ENCODE results near the gene PCNT. TPM values are rescaled to one million over a fixed set of nuclear protein-coding genes. Genes with fewer than 3 reads are reported as not detected.

The PCNT gene
- total and polyA plus RNA-seq, 2 of the 8 experiments (the other 6 are each of a cell fraction or from before 2014, with no cell fraction given) = 9.9 to 45.1 TPM

- no peak overlapping the region for H3K56ac ChIP-seq (replicated peaks; ENCODE audit: insufficient read length, low read depth, low read length)
- H3K23ac ChIP-seq (ENCODE audit: insufficient read length) = no peak overlapping the region
- no peak overlapping the region for H2BK12ac ChIP-seq (ENCODE audit: low read depth, low read length)
- no peak overlapping the region for H3K4me2 ChIP-seq (ENCODE audit: insufficient read depth in 1 of 2, low read depth in 2 of 2, low read length in 2 of 2)
- no peak overlapping the region for H2BK20ac ChIP-seq (ENCODE audit: low read length)
- no peak overlapping the region for H3K27ac ChIP-seq (ENCODE audit: low read depth, low read length)
- H3K23me2 ChIP-seq (ENCODE audit: low read depth, low read length) = peaks cover 3% of the 10 kb centered on the region; the same call in 1 of the 2 replicates
- peaks cover 3 to 24% (median 13%) of the 10 kb centered on the region in 4 experiments; a peak in 7 of 8 replicates for H3K36me3 ChIP-seq (ENCODE audit: control insufficient read depth in 2 of 4, insufficient read depth in 4 of 4, low read length in 3 of 4)
- TF ChIP-seq E2F6 (IDR thresholded peaks at IDR 0.05) (peak; percentile 63; the same call in 1 of the 2 replicates), MAX (IDR thresholded peaks at IDR 0.05) (peak; percentile 46; the same call in 1 of the 2 replicates), CTBP2 (IDR thresholded peaks at IDR 0.05; ENCODE audit: borderline replicate concordance, insufficient read depth, insufficient read length, low read length) (no peak)
- no peak overlapping the region for H2BK15ac ChIP-seq (ENCODE audit: low read length)
- no peak overlapping the region for H4K8ac ChIP-seq (ENCODE audit: extremely low read depth, insufficient read depth, low read length)
- DNase-seq (ENCODE audit: low read depth in 1 of 2, low spot score in 2 of 2) (peak in 1 of 2 experiments; percentile 51), FAIRE-seq (no peak)
- no peak overlapping the region for H3K18ac ChIP-seq (ENCODE audit: extremely low read depth, low read length)
- H4K5ac ChIP-seq (ENCODE audit: insufficient read length, low read depth, low read length) = no peak overlapping the region
- peaks cover 2 to 12% (median 8%) of the 10 kb centered on the region in 4 experiments; a peak in 6 of 7 replicates for H3K4me1 ChIP-seq (replicated peaks in 1 of 4; ENCODE audit: control insufficient read depth in 3 of 4, insufficient read depth in 4 of 4, low read length in 3 of 4)
- no peak overlapping the region for H2AFZ ChIP-seq (ENCODE audit: low read length)
- POLR2A ChIA-PET (ENCODE audit: partially characterized antibody) = interaction anchor here (0.6 to 3.7 kb wide), 13 partner anchors 8 to 147 kb away, joined by 3 to 22 read pairs (median 5); partner anchors contain the start of genes C21orf58, MCM3AP and YBEY
- H4K20me1 ChIP-seq (replicated peaks in 1 of 2; ENCODE audit: control insufficient read depth in 1 of 2, insufficient read depth in 2 of 2, low read length in 2 of 2) = peaks cover 0 to 2% of the 10 kb centered on the region in 2 experiments
- WGBS, 2 experiments (ENCODE audit: extremely low coverage in 1 of 2, insufficient coverage in 1 of 2, insufficient read length in 1 of 2, insufficient replicate concordance in 2 of 2, low coverage in 1 of 2, low lambda C conversion rate in 2 of 2, missing lambda C conversion rate in 1 of 2) = 83% methylated on average over 28 of the region's 29 CpGs; no CpG with 5 or more reads in 1 of the 2 experiments
- H3K79me2 ChIP-seq (ENCODE audit: control insufficient read depth in 1 of 2, insufficient read depth in 2 of 2, low read length in 2 of 2) = no peaks in the 10 kb centered on the region
- H4K91ac ChIP-seq (replicated peaks; ENCODE audit: insufficient read length, low read length) = no peak overlapping the region
- no peak overlapping the region for H3K9ac ChIP-seq (replicated peaks in 1 of 4; ENCODE audit: extremely low read depth in 1 of 4, low read depth in 3 of 4, low read length in 3 of 4)
- H2AK5ac ChIP-seq (ENCODE audit: low read depth, low read length) = no peak overlapping the region; the same call in 1 of the 2 replicates
- peaks cover 0 to 3% (median 0%) of the 10 kb centered on the region in 4 experiments; a peak in 1 of 7 replicates for H3K27me3 ChIP-seq (replicated peaks in 1 of 4; ENCODE audit: control insufficient read depth in 3 of 4, extremely low read depth in 1 of 4, insufficient read depth in 3 of 4, low read length in 3 of 4)
- no peak overlapping the region for H3K14ac ChIP-seq (ENCODE audit: insufficient read length)
- H2BK120ac ChIP-seq (replicated peaks; ENCODE audit: low read depth, low read length) = no peak overlapping the region
- no peaks in the 10 kb centered on the region for H3K9me3 ChIP-seq (ENCODE audit: insufficient read depth in 2 of 2, low read depth in 1 of 2, low read length in 1 of 2)
- peaks cover 2% of the 10 kb centered on the region; the same call in 1 of the 2 replicates for H3K79me1 ChIP-seq (ENCODE audit: low read depth, low read length)
- no peak overlapping the region for H2BK5ac ChIP-seq (ENCODE audit: low read depth, low read length)
- CTCF ChIA-PET (ENCODE audit: partially characterized antibody) = interaction anchor here (0.9 to 1.4 kb wide), 5 partner anchors 12 to 153 kb away, joined by 3 to 5 read pairs (median 3); a partner anchor contains a TSS
- no peak overlapping the region for H3K4ac ChIP-seq (replicated peaks; ENCODE audit: insufficient read length, low read depth, low read length)
- no peak overlapping the region for H3K4me3 ChIP-seq (ENCODE audit: extremely low read depth in 1 of 4, insufficient read depth in 2 of 4, low read depth in 3 of 4, low read length in 4 of 4)
Measured at GRCh38 chr21:46295996-46296752, 27.8 kb upstream of the PCNT start.
